H1 (cell line): Measurements from ENCODE around the gene CHD6. TPM values are rescaled to one million over a fixed set of nuclear protein-coding genes. Genes with fewer than 3 reads are reported as not detected.

Experiments
- ATF2 ChIP-seq: IDR thresholded peaks from 2 replicates; pipeline ENCODE4 v1.6.1; 2012; ENCODE audit warnings: low read length, inconsistent platforms
- MAFK ChIP-seq: IDR thresholded peaks from 2 replicates; pipeline ENCODE4 v1.6.1; 2012; ENCODE audit warnings: low read depth, mild to moderate bottlenecking, improper control_type of control experiment, low read length
- POLR2A ChIP-seq, 2 experiments: IDR thresholded peaks; 1 replicate in 1 of 2; 2 replicates in 1 of 2; pipeline ENCODE4 v1.6.1; 2011; ENCODE audit warnings: low read depth in 2 of 2, low read length in 2 of 2, mild to moderate bottlenecking in 2 of 2; ENCODE audit errors: control extremely low read depth in 1 of 2
- RXRA ChIP-seq: IDR thresholded peaks from 2 replicates; pipeline ENCODE4 v1.6.1; 2011; ENCODE audit warnings: low read depth, mild to moderate bottlenecking, low read length, moderate library complexity; ENCODE audit not compliant: insufficient read depth
- SP2 ChIP-seq: IDR thresholded peaks from 2 replicates; pipeline ENCODE4 v1.6.1; 2012; ENCODE audit warnings: mild to moderate bottlenecking, low read length, inconsistent platforms
- TAF7 ChIP-seq: optimal IDR thresholded peaks from 2 replicates; pipeline ENCODE3; 2011; ENCODE audit warnings: low read depth, mild to moderate bottlenecking, inconsistent platforms, low read length, moderate library complexity, borderline replicate concordance
- USF2 ChIP-seq: IDR thresholded peaks from 2 replicates; pipeline ENCODE4 v1.6.1; 2011; ENCODE audit warnings: low read length, improper control_type of control experiment
- polyA plus RNA-seq, 7 experiments: library from polyadenylated mRNA; depleted of rRNA in 3 of 7; stranded (reverse) in 5 of 7; unstranded in 2 of 7; fragments of >200 nt in 5 of 7; fragments of 200-250 nt in 2 of 7; gene quantifications; 1 replicate in 5 of 7; 2 replicates in 1 of 7; 4 replicates in 1 of 7; pipeline versions ENCODE4 v1.2.1 to v1.2.3, GENCODE V29; 2011 to 2013; ENCODE audit warnings: missing spikeins in 2 of 7, mixed read lengths in 2 of 7
- total RNA-seq: library from RNA; stranded (reverse); fragmentation: NEBNext Ultra II Directional; extraction: Animal tissue kit (Norgen Biotek cat#: 25700); gene quantifications from 2 replicates; pipeline ENCODE4 v1.2.1, GENCODE V29; 2021
- TF ChIP-seq, protein P1 (sequence below): fragments of 300-600 bp; sonication (generic); IDR thresholded peaks from 2 replicates; pipeline ENCODE4 v1.7.1; 2012; ENCODE audit warnings: low read length, moderate library complexity, mild to moderate bottlenecking, inconsistent platforms; ENCODE audit not compliant: insufficient replicate concordance

Gene CHD6
- total and polyA plus RNA-seq, 2 of the 8 experiments (the other 6 are each of a cell fraction or from before 2014, with no cell fraction given): 11.1 to 62.9 TPM

- TF ChIP-seq, protein P1, sequence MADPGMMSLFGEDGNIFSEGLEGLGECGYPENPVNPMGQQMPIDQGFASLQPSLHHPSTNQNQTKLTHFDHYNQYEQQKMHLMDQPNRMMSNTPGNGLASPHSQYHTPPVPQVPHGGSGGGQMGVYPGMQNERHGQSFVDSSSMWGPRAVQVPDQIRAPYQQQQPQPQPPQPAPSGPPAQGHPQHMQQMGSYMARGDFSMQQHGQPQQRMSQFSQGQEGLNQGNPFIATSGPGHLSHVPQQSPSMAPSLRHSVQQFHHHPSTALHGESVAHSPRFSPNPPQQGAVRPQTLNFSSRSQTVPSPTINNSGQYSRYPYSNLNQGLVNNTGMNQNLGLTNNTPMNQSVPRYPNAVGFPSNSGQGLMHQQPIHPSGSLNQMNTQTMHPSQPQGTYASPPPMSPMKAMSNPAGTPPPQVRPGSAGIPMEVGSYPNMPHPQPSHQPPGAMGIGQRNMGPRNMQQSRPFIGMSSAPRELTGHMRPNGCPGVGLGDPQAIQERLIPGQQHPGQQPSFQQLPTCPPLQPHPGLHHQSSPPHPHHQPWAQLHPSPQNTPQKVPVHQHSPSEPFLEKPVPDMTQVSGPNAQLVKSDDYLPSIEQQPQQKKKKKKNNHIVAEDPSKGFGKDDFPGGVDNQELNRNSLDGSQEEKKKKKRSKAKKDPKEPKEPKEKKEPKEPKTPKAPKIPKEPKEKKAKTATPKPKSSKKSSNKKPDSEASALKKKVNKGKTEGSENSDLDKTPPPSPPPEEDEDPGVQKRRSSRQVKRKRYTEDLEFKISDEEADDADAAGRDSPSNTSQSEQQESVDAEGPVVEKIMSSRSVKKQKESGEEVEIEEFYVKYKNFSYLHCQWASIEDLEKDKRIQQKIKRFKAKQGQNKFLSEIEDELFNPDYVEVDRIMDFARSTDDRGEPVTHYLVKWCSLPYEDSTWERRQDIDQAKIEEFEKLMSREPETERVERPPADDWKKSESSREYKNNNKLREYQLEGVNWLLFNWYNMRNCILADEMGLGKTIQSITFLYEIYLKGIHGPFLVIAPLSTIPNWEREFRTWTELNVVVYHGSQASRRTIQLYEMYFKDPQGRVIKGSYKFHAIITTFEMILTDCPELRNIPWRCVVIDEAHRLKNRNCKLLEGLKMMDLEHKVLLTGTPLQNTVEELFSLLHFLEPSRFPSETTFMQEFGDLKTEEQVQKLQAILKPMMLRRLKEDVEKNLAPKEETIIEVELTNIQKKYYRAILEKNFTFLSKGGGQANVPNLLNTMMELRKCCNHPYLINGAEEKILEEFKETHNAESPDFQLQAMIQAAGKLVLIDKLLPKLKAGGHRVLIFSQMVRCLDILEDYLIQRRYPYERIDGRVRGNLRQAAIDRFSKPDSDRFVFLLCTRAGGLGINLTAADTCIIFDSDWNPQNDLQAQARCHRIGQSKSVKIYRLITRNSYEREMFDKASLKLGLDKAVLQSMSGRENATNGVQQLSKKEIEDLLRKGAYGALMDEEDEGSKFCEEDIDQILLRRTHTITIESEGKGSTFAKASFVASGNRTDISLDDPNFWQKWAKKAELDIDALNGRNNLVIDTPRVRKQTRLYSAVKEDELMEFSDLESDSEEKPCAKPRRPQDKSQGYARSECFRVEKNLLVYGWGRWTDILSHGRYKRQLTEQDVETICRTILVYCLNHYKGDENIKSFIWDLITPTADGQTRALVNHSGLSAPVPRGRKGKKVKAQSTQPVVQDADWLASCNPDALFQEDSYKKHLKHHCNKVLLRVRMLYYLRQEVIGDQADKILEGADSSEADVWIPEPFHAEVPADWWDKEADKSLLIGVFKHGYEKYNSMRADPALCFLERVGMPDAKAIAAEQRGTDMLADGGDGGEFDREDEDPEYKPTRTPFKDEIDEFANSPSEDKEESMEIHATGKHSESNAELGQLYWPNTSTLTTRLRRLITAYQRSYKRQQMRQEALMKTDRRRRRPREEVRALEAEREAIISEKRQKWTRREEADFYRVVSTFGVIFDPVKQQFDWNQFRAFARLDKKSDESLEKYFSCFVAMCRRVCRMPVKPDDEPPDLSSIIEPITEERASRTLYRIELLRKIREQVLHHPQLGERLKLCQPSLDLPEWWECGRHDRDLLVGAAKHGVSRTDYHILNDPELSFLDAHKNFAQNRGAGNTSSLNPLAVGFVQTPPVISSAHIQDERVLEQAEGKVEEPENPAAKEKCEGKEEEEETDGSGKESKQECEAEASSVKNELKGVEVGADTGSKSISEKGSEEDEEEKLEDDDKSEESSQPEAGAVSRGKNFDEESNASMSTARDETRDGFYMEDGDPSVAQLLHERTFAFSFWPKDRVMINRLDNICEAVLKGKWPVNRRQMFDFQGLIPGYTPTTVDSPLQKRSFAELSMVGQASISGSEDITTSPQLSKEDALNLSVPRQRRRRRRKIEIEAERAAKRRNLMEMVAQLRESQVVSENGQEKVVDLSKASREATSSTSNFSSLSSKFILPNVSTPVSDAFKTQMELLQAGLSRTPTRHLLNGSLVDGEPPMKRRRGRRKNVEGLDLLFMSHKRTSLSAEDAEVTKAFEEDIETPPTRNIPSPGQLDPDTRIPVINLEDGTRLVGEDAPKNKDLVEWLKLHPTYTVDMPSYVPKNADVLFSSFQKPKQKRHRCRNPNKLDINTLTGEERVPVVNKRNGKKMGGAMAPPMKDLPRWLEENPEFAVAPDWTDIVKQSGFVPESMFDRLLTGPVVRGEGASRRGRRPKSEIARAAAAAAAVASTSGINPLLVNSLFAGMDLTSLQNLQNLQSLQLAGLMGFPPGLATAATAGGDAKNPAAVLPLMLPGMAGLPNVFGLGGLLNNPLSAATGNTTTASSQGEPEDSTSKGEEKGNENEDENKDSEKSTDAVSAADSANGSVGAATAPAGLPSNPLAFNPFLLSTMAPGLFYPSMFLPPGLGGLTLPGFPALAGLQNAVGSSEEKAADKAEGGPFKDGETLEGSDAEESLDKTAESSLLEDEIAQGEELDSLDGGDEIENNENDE: no peak
- TF ChIP-seq TAF7: no peak
- no peak for TF ChIP-seq MAFK
- no peak for TF ChIP-seq ATF2
- no peak for TF ChIP-seq USF2
- no peak for TF ChIP-seq POLR2A (IDR thresholded peaks at IDR 0.05; ENCODE audit: control extremely low read depth in 1 of 2, low read depth in 2 of 2, low read length in 2 of 2)
- no peak for TF ChIP-seq RXRA
- TF ChIP-seq SP2: no peak
Measured at GRCh38 chr20:41424546-41424945, 193.6 kb downstream of the CHD6 start (continued).
